T47D (cell line): Measurements from ENCODE around the gene DUSP6.
A peak's percentile ranks its signal among the peaks of the same experiment; 100 is the strongest.

Experiments used
- DNase-seq, 2 experiments: peaks; one replicate each; pipeline versions ENCODE4 v3.0.0 to v3.0.0-alpha.2; 2011 to 2012; ENCODE audit warnings: low read depth in 1 of 2, low spot score in 1 of 2
- JUND ChIP-seq: IDR thresholded peaks from 2 replicates; pipeline ENCODE4 v1.6.1; 2012; ENCODE audit warnings: low read depth
- in situ Hi-C: cut with HindIII; loops from 2 replicates; pipeline ENCODE4 v1.10.0; 2016; ENCODE audit warnings: low sequenced_read_pairs, low pct_unique_long_range_greater_than_20kb

DUSP6 gene

DNA sequence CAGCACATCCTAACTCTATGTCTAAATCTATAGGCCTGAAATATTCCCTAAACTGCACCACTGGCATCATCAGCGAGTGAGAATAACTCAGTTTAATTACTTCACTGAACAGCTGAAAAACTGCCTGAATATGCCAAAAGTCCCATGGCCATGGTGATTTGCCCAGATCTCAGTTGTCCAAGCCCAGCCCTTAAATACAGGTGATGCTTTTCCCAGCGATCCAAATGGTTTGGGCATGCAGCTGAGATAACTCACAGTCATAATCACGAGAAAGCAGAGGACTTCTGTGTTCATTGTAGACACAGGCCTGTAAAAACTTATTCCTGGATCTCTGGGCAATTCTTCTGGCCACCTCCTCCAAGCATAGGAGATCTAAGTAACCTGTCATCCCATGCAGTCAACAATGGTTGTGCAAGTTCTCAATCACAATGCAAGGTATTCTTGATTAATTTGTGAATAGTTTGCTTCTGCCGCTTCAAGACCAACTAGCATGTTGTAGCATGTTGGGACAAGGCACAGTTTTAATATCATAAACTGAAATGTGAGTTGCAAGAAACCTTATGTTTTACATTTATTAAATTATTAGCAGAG is 40.5 kb downstream of the DUSP6 start:
- TF ChIP-seq JUND, result no peak
- in situ Hi-C loops, result no loop called here

DNA sequence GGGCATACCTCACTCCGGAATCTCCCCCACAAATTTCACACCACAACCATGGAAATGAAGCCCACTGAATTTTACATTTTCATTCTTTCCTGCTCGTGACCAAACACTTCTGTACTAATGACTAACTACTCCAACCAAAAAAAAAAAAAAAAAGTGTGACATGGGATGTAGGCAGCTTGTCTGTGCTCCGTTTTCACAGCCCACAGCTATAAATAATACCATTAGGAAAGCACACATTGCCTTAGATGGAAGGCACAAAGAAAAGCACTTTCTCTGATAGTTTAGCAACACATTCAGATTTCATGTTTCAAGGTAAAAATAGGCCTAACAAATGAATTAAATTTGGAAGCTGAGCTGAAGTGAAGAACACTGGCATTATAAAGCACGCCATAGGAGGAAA is 42.5 kb downstream of the DUSP6 start:
- no peak for TF ChIP-seq JUND
- DNase-seq, result no peak
- in situ Hi-C loops, result no loop called here

More for the DNA sequence above, 40.5 kb downstream of the DUSP6 start:
- no peak for DNase-seq

DNA sequence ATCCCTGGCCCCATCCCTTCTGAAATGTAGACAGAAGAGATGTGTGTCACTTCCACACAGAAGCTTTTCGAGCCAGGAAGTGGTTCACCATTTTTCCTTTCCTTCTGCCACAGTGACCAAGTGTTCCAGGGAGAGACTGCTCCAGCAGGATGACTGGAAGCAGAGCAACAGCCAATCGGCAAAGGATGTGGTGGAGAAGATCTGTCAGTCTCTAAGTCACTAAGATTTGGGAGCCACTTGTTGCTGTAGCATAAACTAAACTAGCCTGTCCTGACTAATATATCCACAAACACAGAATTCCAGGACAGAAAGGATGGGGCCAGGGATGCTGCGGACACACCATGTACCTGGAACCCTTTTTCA is 42.9 kb downstream of the DUSP6 start:
- no peak for DNase-seq
- TF ChIP-seq JUND, result no peak
- in situ Hi-C loops, result no loop called here

DNA sequence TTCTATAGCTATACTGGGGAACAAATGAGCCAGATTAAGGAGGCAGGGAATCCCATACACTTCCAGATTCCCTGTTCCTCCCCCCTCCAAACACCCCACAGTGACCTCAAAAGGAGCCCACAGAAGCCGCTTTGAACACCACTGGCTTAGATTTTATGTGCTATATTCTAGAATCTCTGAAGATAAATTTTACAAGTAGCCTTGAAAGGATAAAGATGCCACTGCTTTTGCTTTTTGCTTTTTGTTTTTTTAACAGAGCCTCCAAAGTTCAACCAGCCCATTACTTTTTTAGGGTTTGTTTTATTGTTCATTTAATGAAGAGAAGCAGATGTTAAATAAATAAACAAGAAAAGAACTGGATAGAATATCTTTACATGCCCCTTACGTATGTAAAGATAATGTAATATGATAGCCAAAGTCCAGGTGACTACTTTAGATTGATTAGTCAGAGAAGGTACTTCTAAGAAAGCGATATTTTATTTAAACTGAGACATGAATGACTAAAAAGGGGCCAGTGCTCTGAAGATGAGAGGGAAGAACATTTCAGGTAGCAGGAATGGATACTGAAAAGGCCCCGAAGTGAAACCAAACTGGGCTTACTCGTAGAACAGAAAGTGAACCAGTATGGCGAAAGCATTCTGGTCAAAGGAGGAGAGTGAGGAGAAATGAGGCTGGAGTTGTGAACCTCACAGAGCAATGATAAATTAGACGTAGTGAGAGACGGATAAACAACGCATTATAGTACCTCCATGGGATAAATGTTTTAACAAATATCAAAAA is 44.6 kb downstream of the DUSP6 start:
- DNase-seq, result peak in 1 of 2 experiments; percentile 46
- in situ Hi-C loops, result no loop called here
- no peak for TF ChIP-seq JUND

DNA sequence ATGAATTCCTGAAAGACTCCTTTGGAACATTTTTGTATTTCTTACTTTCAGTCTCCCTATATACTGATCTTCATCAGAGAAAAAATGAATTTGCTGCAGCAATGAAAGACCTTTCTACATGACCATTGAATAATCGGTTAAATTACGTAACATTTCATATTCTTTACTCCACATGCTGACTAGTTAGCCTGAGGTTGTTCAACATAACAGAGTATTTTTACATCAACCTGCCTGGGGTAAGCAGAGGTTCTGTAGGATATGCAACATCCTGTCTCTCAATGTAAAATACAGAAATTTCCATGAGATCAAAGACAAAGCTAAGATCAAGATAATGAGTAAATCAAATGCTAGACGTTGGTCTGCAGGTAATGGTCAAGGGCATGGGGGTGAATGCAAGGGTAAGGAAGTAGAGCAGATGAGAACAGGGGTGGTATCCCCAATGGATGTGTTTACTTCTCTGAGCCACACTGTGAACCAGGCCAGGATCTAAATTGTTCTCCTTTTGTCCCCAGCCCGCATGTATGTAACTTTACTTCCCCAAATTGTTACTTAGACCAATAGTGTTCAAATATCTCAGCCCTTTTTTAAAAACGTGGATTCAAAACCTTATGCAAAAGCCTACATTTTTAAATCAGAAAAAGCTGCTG is 45.4 kb downstream of the DUSP6 start:
- in situ Hi-C loops, result no loop called here
- TF ChIP-seq JUND, result no peak
- no peak for DNase-seq

DNA sequence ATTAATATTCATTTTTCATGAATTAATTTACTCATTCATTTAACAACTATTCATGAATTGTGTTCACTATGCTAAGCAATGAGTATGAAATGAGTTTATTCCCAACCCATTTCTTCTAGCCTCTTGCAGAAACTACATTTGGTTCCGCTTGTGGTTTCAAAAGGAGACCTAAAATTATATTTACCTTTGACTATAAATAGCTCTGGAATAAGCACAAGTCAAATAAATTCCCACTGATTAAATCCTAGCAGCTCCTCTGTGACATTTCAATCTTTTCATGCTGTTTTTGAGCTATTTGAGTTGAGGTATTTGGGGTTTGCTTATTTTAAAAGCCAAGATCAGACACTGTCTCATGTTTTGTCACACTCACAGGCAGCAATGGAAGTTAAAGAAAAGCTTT is 46.9 kb downstream of the DUSP6 start:
- peak in 1 of 2 experiments; percentile 38 for DNase-seq
- in situ Hi-C loops, result no loop called here
- no peak for TF ChIP-seq JUND

DNA sequence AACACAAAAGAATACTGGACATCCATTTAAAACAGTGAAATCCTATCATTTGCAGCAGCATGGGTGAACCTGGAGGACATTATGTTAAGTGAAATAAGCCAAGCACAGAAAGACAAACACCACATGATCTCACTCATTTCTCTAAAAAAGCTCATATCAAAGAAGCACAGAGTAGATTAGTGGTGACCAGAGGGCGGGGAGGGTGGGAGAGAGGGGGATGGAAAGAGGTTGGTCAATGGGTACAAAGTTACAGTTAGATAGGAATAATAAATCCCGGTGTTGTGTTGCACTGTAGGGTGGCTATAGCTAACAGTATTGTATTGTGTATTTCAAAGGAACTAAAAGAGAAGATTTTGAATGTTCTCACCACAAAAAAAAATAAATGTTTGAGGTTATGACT is 52.4 kb downstream of the DUSP6 start:
- in situ Hi-C loops, result no loop called here
- TF ChIP-seq JUND, result no peak
- no peak for DNase-seq

DNA sequence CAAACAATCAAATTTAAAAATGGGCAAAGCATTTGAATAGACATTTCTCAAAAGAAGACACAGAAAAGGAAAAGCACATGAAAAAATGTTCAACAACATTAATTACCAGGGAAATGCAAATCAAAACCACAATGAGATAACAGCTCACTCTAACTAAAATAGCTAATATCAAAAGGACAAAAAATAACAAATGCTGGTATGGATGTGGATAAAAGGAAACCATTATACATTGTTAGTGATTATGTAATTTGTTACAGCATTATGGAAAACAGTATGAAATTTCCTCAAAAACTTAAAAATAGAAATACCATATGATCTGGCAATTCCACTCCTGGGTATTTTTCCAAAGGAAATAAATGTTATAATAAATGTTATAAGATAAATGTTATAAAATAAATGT is 52.9 kb downstream of the DUSP6 start:
- TF ChIP-seq JUND, result no peak
- in situ Hi-C loops, result no loop called here

More for the DNA sequence above, 52.9 kb downstream of the DUSP6 start:
- DNase-seq, result no peak
